Measurements from ENCODE around the gene NOC3L. TPM values are rescaled to one million over a fixed set of nuclear protein-coding genes. Genes with fewer than 3 reads are reported as not detected.

The NOC3L gene
- total and polyA plus RNA-seq, 9 of the 15 experiments (the other 6 are each of a cell fraction or from before 2014, with no cell fraction given) = 23.8 to 57.6 (median 32.6) TPM

- no peak for TF ChIP-seq CHD7 (IDR thresholded peaks at IDR 0.05; ENCODE audit: low read depth, low read length)
- TF ChIP-seq SETDB1 (IDR thresholded peaks at IDR 0.05; ENCODE audit: low read length) = no peak
- no peak for TF ChIP-seq HDAC6 (IDR thresholded peaks at IDR 0.05; ENCODE audit: low read depth, low read length)
- no peak for TF ChIP-seq HNRNPH1 (optimal IDR thresholded peaks at IDR 0.05; ENCODE audit: low read depth, low read length)
- TF ChIP-seq CBFA2T2 (conservative IDR thresholded peaks at IDR 0.05) = no peak
- TF ChIP-seq ZNF655 (CRISPR knock-in tag; IDR thresholded peaks at IDR 0.05) = no peak
- peak in 1 of 2 experiments; percentile 66; a peak in 1 of 4 replicates for TF ChIP-seq SIN3A (IDR thresholded peaks at IDR 0.05; ENCODE audit: borderline replicate concordance in 2 of 2, control insufficient read depth in 1 of 2, low read depth in 2 of 2, low read length in 2 of 2)
- TF ChIP-seq ZNF121 (CRISPR knock-in tag; conservative IDR thresholded peaks at IDR 0.05) = no peak
- TF ChIP-seq MYNN (IDR thresholded peaks at IDR 0.05) = no peak
- TF ChIP-seq MYNN (CRISPR knock-in tag; IDR thresholded peaks at IDR 0.05) = no peak
- TF ChIP-seq CEBPG (CRISPR knock-in tag; IDR thresholded peaks at IDR 0.05) = no peak
- no peak for TF ChIP-seq CEBPG (tag; conservative IDR thresholded peaks at IDR 0.05 in 1 of 2, IDR thresholded peaks at IDR 0.05 in 1 of 2)
- no peak for TF ChIP-seq E2F3 (CRISPR knock-in tag; IDR thresholded peaks at IDR 0.05)
- no peak for TF ChIP-seq ADNP (tag; IDR thresholded peaks at IDR 0.05)
- TF ChIP-seq TBL1XR1 (IDR thresholded peaks at IDR 0.05; ENCODE audit: low read length in 2 of 2) = no peak
- TF ChIP-seq TSC22D4 (tag; IDR thresholded peaks at IDR 0.05) = no peak
- no peak for TF ChIP-seq ZNF699 (CRISPR knock-in tag; IDR thresholded peaks at IDR 0.05; ENCODE audit: insufficient replicate concordance)
Observed at GRCh38 chr10:94402204-94402842, 39.6 kb upstream of the NOC3L start, which contains the start of gene TBC1D12 (continued).
